Muscle layer of colon (tissue), 2 donors: ENCODE measurements around the gene ACSL3.
"Not testable (repeated sequence)": the region's sequence is repeated elsewhere in the genome, so short reads cannot be mapped to it uniquely, and the experiment has no call there.

Source experiments
- H3K27ac ChIP-seq: one replicate; pipeline ENCODE4 v1.7.0; 2013; ENCODE audit warnings: low read depth, mild to moderate bottlenecking, low read length, moderate library complexity
- H3K27me3 ChIP-seq, 2 donors: one replicate each; pipeline ENCODE4 v1.7.0; 2013; ENCODE audit warnings: low read length in 2 of 2, mild to moderate bottlenecking in 2 of 2; ENCODE audit not compliant: insufficient read depth in 2 of 2, control insufficient read depth in 1 of 2
- H3K36me3 ChIP-seq: one replicate; pipeline ENCODE4 v1.7.0; 2013; ENCODE audit warnings: mild to moderate bottlenecking, low read length; ENCODE audit not compliant: insufficient read depth
- H3K4me1 ChIP-seq: one replicate; pipeline ENCODE4 v1.7.0; 2013; ENCODE audit warnings: mild to moderate bottlenecking, low read length; ENCODE audit not compliant: insufficient read depth
- H3K4me3 ChIP-seq, 2 donors: one replicate each; pipeline ENCODE4 v1.7.0; 2013; ENCODE audit warnings: low read length in 2 of 2, low read depth in 1 of 2, mild to moderate bottlenecking in 1 of 2, moderate library complexity in 1 of 2
- H3K9ac ChIP-seq: one replicate; pipeline ENCODE4 v1.7.0; 2013; ENCODE audit warnings: low read length
- H3K9me3 ChIP-seq: one replicate; pipeline ENCODE4 v1.7.0; 2013; ENCODE audit warnings: mild to moderate bottlenecking, low read length
- donor health status: abdominal sarcoma.
- donor health status: Adenocarcinoma of cecum.

The ACSL3 gene

GRCh38 chr2:222903234-222904220 lies 42.7 kb downstream of the ACSL3 start:
- Histone ChIP-seq H3K4me3 (no peak overlapping the region), H3K36me3 (no peaks in the 10 kb centered on the region), H3K27ac (no peak overlapping the region), H3K9me3 (no peaks in the 10 kb centered on the region), H3K27me3 (no peaks in the 10 kb centered on the region), H3K9ac (no peak overlapping the region), H3K4me1 (peaks cover 33% of the 10 kb centered on the region)

GRCh38 chr2:222904557-222905258 lies 43.9 kb downstream of the ACSL3 start:
- Histone ChIP-seq H3K9me3 (no peaks in the 10 kb centered on the region), H3K27me3 (no peaks in the 10 kb centered on the region), H3K27ac (no peak overlapping the region), H3K4me1 (peaks cover 31% of the 10 kb centered on the region), H3K9ac (no peak overlapping the region), H3K36me3 (peaks cover 8% of the 10 kb centered on the region), H3K4me3 (no peak overlapping the region)

- Histone ChIP-seq H3K9me3 (no peaks in the 10 kb centered on the region), H3K27ac (no peak overlapping the region), H3K36me3 (peaks cover 14% of the 10 kb centered on the region), H3K27me3 (no peaks in the 10 kb centered on the region), H3K4me1 (peaks cover 26% of the 10 kb centered on the region), H3K9ac (no peak overlapping the region), H3K4me3 (no peak overlapping the region)
These were observed 46.2 kb downstream of the ACSL3 start for GRCh38 chr2:222907048-222907447.

- Histone ChIP-seq H3K36me3 (peaks cover 14% of the 10 kb centered on the region), H3K9me3 (no peaks in the 10 kb centered on the region), H3K27ac (no peak overlapping the region), H3K4me1 (peaks cover 33% of the 10 kb centered on the region), H3K27me3 (no peaks in the 10 kb centered on the region), H3K4me3 (no peak overlapping the region), H3K9ac (no peak overlapping the region)
These were observed 47.1 kb downstream of the ACSL3 start for GRCh38 chr2:222907790-222908441.

GRCh38 chr2:222909286-222909685 lies 48.5 kb downstream of the ACSL3 start:
- Histone ChIP-seq H3K9me3 (no peaks in the 10 kb centered on the region), H3K27me3 (no peaks in the 10 kb centered on the region)

GRCh38 chr2:222912117-222912516 lies 51.3 kb downstream of the ACSL3 start:
- Histone ChIP-seq H3K27me3 (no peaks in the 10 kb centered on the region), H3K9ac (no peak overlapping the region), H3K36me3 (peaks cover 14% of the 10 kb centered on the region), H3K27ac (no peak overlapping the region), H3K4me1 (peaks cover 21% of the 10 kb centered on the region), H3K9me3 (no peaks in the 10 kb centered on the region), H3K4me3 (no peak overlapping the region)

More at GRCh38 chr2:222909286-222909685, 48.5 kb downstream of the ACSL3 start:
- H3K27ac ChIP-seq, result no peak overlapping the region
- peaks cover 14% of the 10 kb centered on the region for H3K36me3 ChIP-seq
- H3K4me1 ChIP-seq, result peaks cover 33% of the 10 kb centered on the region
- H3K9ac ChIP-seq, result no peak overlapping the region
- no peak overlapping the region for H3K4me3 ChIP-seq

GRCh38 chr2:222912776-222913175 lies 51.9 kb downstream of the ACSL3 start:
- Histone ChIP-seq H3K4me1 (peaks cover 18% of the 10 kb centered on the region), H3K27ac (no peak overlapping the region)

GRCh38 chr2:222915092-222915957 lies 54.5 kb downstream of the ACSL3 start:
- H3K4me3 ChIP-seq, result no peak overlapping the region
- H3K9ac ChIP-seq, result no peak overlapping the region
- no peaks in the 10 kb centered on the region for H3K9me3 ChIP-seq
- no peak overlapping the region for H3K27ac ChIP-seq
- peaks cover 12% of the 10 kb centered on the region for H3K4me1 ChIP-seq
- no peaks in the 10 kb centered on the region for H3K27me3 ChIP-seq
- H3K36me3 ChIP-seq, result peaks cover 11% of the 10 kb centered on the region

More at GRCh38 chr2:222912776-222913175, 51.9 kb downstream of the ACSL3 start:
- Histone ChIP-seq H3K9ac (no peak overlapping the region), H3K4me3 (no peak overlapping the region), H3K9me3 (no peaks in the 10 kb centered on the region), H3K27me3 (no peaks in the 10 kb centered on the region), H3K36me3 (peaks cover 14% of the 10 kb centered on the region)

- Histone ChIP-seq H3K4me1 (peaks cover 12% of the 10 kb centered on the region), H3K27me3 (no peaks in the 10 kb centered on the region), H3K9me3 (no peaks in the 10 kb centered on the region), H3K9ac (no peak overlapping the region), H3K4me3 (no peak overlapping the region), H3K27ac (no peak overlapping the region), H3K36me3 (peaks cover 17% of the 10 kb centered on the region)
These were observed 55.7 kb downstream of the ACSL3 start for GRCh38 chr2:222916229-222917197.

GRCh38 chr2:222917212-222917611 lies 56.4 kb downstream of the ACSL3 start:
- not testable (repeated sequence) for H3K9me3 ChIP-seq, H3K4me1 ChIP-seq, H3K4me3 ChIP-seq, H3K27ac ChIP-seq, H3K27me3 ChIP-seq, H3K9ac ChIP-seq
- H3K36me3 ChIP-seq, result peaks cover 17% of the 10 kb centered on the region
